Keratinocyte (primary cell): ENCODE data around the gene WNT10A. TPM values are rescaled to one million over a fixed set of nuclear protein-coding genes. Genes with fewer than 3 reads are reported as not detected.

Experiments used
- DNase-seq: peaks from one replicate; pipeline ENCODE4 v3.0.0-alpha.2; 2011; ENCODE audit warnings: low read depth, missing footprints, low spot score
- FAIRE-seq: peaks from 2 replicates; lab custom pipeline; 2011; peaks lifted over from hg19 to GRCh38; lab: Jason Lieb, UNC
- H2AFZ ChIP-seq: 2 replicates; pipeline ENCODE4 v1.6.0; 2012; ENCODE audit warnings: low read length, control low read depth, inconsistent platforms; ENCODE audit not compliant: control insufficient read depth
- H3K27ac ChIP-seq: 2 replicates; pipeline ENCODE4 v1.5.1; 2011; ENCODE audit warnings: low read length; ENCODE audit not compliant: control insufficient read depth, insufficient read depth
- H3K27me3 ChIP-seq: 3 replicates; pipeline ENCODE4 v1.6.0; 2011; ENCODE audit warnings: low read length; ENCODE audit not compliant: control insufficient read depth, insufficient read depth; ENCODE audit errors: extremely low read depth
- H3K36me3 ChIP-seq, 2 experiments: 2 replicates in 1 of 2; 3 replicates in 1 of 2; pipeline ENCODE4 v1.5.1; 2011; ENCODE audit warnings: low read length in 2 of 2, mild to moderate bottlenecking in 1 of 2; ENCODE audit not compliant: control insufficient read depth in 2 of 2, insufficient read depth in 2 of 2; ENCODE audit errors: extremely low read depth in 1 of 2
- H3K4me1 ChIP-seq: 3 replicates; pipeline ENCODE4 v1.5.1; 2011; ENCODE audit warnings: low read length; ENCODE audit not compliant: control insufficient read depth, insufficient read depth; ENCODE audit errors: extremely low read depth
- H3K4me2 ChIP-seq: 3 replicates; pipeline ENCODE4 v1.6.0; 2011; ENCODE audit warnings: low read depth, low read length; ENCODE audit not compliant: control insufficient read depth, insufficient read depth; ENCODE audit errors: extremely low read depth
- H3K4me3 ChIP-seq, 3 experiments: fragments of 200-600 bp in 1 of 3; sonication (generic) in 1 of 3; 2 replicates in 2 of 3; 3 replicates in 1 of 3; pipeline ENCODE4 v1.5.1; 2011 to 2016; ENCODE audit warnings: low read length in 3 of 3, mild to moderate bottlenecking in 3 of 3, control low read depth in 2 of 3, inconsistent platforms in 1 of 3, low read depth in 1 of 3, mixed read lengths in 1 of 3, mixed run types in 1 of 3, moderate library complexity in 1 of 3; ENCODE audit not compliant: control insufficient read depth in 2 of 3, insufficient read depth in 2 of 3; ENCODE audit errors: extremely low read depth in 1 of 3
- H3K79me2 ChIP-seq: 2 replicates; pipeline ENCODE4 v1.6.0; 2012; ENCODE audit warnings: low read length; ENCODE audit not compliant: control insufficient read depth, insufficient read depth
- H3K9ac ChIP-seq: 3 replicates; pipeline ENCODE4 v1.6.0; 2011; ENCODE audit warnings: low read length; ENCODE audit not compliant: control insufficient read depth, insufficient read depth; ENCODE audit errors: extremely low read depth
- H3K9me1 ChIP-seq: 3 replicates; pipeline ENCODE4 v1.6.0; 2011; ENCODE audit warnings: low read length; ENCODE audit not compliant: control insufficient read depth, insufficient read depth; ENCODE audit errors: extremely low read depth
- H3K9me3 ChIP-seq: 2 replicates; pipeline ENCODE4 v1.5.1; 2012; ENCODE audit warnings: low read depth, low read length; ENCODE audit not compliant: control insufficient read depth
- H4K20me1 ChIP-seq: 3 replicates; pipeline ENCODE4 v1.6.0; 2011; ENCODE audit warnings: low read length; ENCODE audit not compliant: control insufficient read depth, insufficient read depth; ENCODE audit errors: extremely low read depth
- EZH2 ChIP-seq: IDR thresholded peaks from one replicate; pipeline ENCODE4 v1.6.1; 2012; ENCODE audit warnings: inconsistent platforms, mild to moderate bottlenecking, low read length, moderate library complexity
- dilution Hi-C: fragments of 300-500 bp; cut with MboI; formaldehyde crosslinking; loops from one replicate; pipeline ENCODE4 v1.7.0; 2020; ENCODE audit warnings: low sequenced_read_pairs; ENCODE audit not compliant: extremely low pct_ligation_motif_present
- polyA plus RNA-seq, 5 experiments: library from polyadenylated mRNA; depleted of rRNA in 3 of 5; stranded (reverse) in 3 of 5; stranded (forward) in 1 of 5; unstranded in 1 of 5; fragments of >200 nt; gene quantifications; 1 replicate in 1 of 5; 2 replicates in 3 of 5; 3 replicates in 1 of 5; pipeline versions ENCODE4 v1.2.1 to v1.2.3, GENCODE V29; 2011 to 2012; ENCODE audit warnings: missing spikeins in 2 of 5, low read depth in 1 of 5, low replicate concordance in 1 of 5
- TF ChIP-seq, protein P1 (sequence below), 3 experiments: IDR thresholded peaks in 1 of 3; conservative IDR thresholded peaks in 1 of 3; optimal IDR thresholded peaks in 1 of 3; 2 replicates in 2 of 3; 3 replicates in 1 of 3; pipeline versions ENCODE3 to v1.5.1; 2011; ENCODE audit warnings: low read length in 3 of 3, mild to moderate bottlenecking in 3 of 3, moderate library complexity in 2 of 3, control low read depth in 1 of 3, inconsistent platforms in 1 of 3; ENCODE audit not compliant: insufficient read depth in 2 of 3; ENCODE audit errors: extremely low read depth in 1 of 3

The WNT10A gene
- polyA plus RNA-seq, 1 donor (not counting 4 experiments of a cell fraction or from before 2014, with no cell fraction given): 2.1 TPM

DNA sequence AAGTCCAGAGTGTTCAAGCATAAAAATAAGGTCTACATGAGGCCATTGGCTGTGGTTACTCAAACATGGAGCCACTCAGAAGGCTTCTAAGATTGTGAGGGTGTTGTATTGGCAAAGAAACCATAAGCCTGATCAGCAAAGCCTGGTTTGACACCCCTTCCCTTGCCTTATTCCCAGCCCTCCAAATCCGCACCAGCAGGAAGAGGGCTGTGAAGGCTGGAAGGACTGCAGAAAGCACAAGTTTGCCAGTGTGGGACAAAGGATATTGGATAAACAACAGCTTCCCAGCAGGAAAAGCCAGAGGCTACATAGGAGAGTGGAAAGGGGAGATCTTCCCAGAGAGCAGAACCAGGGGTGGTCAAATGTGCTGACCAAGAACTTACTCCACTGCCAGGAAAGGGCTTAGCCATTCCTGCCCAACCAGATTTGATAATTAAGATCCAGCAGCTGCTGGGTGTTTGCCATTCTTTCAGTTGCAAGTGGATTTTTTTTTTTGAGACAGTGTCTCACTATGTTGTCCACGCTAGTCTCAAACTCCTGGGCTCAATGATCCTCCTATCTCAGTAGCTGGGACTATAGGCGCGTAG, 47.5 kb upstream of the WNT10A start:
- no peak for TF ChIP-seq EZH2
- TF ChIP-seq, protein P1, sequence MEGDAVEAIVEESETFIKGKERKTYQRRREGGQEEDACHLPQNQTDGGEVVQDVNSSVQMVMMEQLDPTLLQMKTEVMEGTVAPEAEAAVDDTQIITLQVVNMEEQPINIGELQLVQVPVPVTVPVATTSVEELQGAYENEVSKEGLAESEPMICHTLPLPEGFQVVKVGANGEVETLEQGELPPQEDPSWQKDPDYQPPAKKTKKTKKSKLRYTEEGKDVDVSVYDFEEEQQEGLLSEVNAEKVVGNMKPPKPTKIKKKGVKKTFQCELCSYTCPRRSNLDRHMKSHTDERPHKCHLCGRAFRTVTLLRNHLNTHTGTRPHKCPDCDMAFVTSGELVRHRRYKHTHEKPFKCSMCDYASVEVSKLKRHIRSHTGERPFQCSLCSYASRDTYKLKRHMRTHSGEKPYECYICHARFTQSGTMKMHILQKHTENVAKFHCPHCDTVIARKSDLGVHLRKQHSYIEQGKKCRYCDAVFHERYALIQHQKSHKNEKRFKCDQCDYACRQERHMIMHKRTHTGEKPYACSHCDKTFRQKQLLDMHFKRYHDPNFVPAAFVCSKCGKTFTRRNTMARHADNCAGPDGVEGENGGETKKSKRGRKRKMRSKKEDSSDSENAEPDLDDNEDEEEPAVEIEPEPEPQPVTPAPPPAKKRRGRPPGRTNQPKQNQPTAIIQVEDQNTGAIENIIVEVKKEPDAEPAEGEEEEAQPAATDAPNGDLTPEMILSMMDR (optimal IDR thresholded peaks at IDR 0.05 in 1 of 3, IDR thresholded peaks at IDR 0.05 in 1 of 3, conservative IDR thresholded peaks at IDR 0.05 in 1 of 3; ENCODE audit: extremely low read depth in 1 of 3, insufficient read depth in 2 of 3, low read length in 3 of 3): no peak
- Histone ChIP-seq H3K27ac (no peak overlapping the region), H3K4me3 (no peak overlapping the region), H3K4me1 (peaks cover 4% of the 10 kb centered on the region), H3K9me1 (no peaks in the 10 kb centered on the region), H3K9ac (no peak overlapping the region), H3K9me3 (no peaks in the 10 kb centered on the region), H3K79me2 (no peaks in the 10 kb centered on the region), H3K4me2 (no peak overlapping the region), H3K36me3 (no peaks in the 10 kb centered on the region), H4K20me1 (no peaks in the 10 kb centered on the region), H3K27me3 (peaks cover 30% of the 10 kb centered on the region), H2AFZ (no peak overlapping the region)
- FAIRE-seq: no peak
- DNase-seq: no peak
- dilution Hi-C loops: no loop called here

DNA sequence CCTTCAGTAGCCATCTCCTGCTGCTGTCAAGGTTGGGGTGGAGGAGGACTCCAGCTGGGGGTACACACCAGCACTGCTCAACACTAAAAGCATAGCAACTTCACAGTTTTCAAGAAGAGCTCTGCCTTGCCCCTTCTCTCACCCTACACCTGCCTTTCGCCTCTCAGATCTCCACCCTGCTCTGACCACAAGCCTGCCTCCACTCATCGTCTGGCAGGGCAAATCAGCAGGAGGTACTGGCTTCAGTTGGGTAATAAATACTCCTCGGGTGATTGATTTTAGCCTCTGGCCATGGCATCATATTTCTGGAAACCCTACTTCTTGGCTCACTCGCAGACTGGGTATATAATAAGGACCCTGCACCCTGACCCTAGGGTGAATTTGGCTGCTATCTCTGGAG, 46.0 kb upstream of the WNT10A start:
- H3K36me3 ChIP-seq: no peaks in the 10 kb centered on the region
- FAIRE-seq (no peak), DNase-seq (no peak)
- no peaks in the 10 kb centered on the region for H3K9me3 ChIP-seq
- H2AFZ ChIP-seq: no peak overlapping the region
- H3K27ac ChIP-seq: no peak overlapping the region
- no peaks in the 10 kb centered on the region for H3K9me1 ChIP-seq
- H3K9ac ChIP-seq: no peak overlapping the region
- dilution Hi-C loops: no loop called here
- TF ChIP-seq EZH2: no peak
- TF ChIP-seq, protein P1 (optimal IDR thresholded peaks at IDR 0.05 in 1 of 3, IDR thresholded peaks at IDR 0.05 in 1 of 3, conservative IDR thresholded peaks at IDR 0.05 in 1 of 3; ENCODE audit: extremely low read depth in 1 of 3, insufficient read depth in 2 of 3, low read length in 3 of 3): no peak
- H3K4me3 ChIP-seq: no peak overlapping the region
- peaks cover 30% of the 10 kb centered on the region for H3K27me3 ChIP-seq
- H4K20me1 ChIP-seq: no peaks in the 10 kb centered on the region
- no peak overlapping the region for H3K4me2 ChIP-seq
- no peaks in the 10 kb centered on the region for H3K79me2 ChIP-seq
- peaks cover 7% of the 10 kb centered on the region for H3K4me1 ChIP-seq
